HG03108 (cell line): Measurements from ENCODE around the gene USP34.

Experiments
- ATAC-seq: cut with Tn5 transposase; IDR thresholded peaks from one replicate; pipeline ENCODE4 v1.9.1; 2021; ENCODE audit warnings: moderate library complexity; ENCODE audit not compliant: unreplicated experiment

Gene USP34

GRCh38 chr2:61257446-61257845, 213.4 kb downstream of the USP34 start:
- ATAC-seq = no peak

DNA sequence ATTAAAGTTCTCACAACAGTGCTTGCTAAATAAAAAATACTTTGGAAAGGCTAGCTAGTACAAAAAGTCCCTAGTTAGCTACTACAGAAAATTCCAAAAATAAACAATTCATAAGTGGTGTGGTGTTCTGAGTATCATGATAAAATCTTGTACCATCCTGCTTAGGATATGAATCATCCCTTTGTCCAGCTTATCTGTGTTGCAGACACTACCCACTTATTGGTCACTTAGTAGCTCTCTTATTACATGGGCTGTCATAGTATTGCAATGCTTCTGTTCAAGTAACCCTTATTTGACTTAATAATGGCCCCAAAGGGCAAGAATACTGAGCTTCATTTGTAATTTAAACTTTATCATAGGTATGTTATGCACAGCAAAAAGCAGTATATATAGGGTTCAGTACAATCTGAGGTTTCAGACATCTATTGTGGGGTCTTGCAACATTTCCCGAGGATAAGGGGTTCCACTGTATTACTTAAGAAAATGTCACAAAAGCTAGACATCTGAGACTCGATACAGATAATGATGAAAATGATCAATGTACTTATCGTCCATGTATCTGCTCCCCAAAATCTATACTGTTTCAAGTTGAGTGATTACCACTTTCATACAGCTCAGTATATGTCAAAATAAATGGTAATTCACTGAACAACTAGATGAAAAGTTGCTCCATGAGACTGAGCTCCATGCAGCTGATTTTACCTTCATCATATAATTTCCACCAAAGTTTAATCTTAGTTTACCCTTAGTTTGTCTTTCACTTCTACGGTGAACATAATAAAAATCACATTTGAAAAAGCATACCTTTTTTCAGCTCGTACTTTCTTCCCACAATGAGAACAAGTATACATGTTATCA, 215.1 kb downstream of the USP34 start:
- ATAC-seq = no peak

DNA sequence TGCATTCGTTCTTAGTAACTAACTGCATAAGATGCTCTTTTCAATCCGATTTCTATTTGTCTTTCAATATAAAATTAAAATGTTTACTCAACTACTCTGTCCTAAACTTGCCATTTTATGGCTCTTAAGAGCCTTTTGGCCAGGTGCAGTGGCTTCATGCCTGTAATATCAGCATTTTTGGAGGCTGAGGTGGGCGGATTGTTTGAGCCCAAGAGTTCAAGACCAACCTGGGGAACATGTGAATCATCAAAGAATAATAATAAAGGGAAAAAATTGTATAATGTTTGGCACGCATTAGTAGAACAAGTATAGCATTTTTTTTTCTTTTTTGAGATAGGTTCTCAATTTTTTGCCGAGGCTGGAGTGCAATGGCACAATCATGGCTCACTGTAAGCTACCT, 216.4 kb downstream of the USP34 start:
- ATAC-seq = no peak

DNA sequence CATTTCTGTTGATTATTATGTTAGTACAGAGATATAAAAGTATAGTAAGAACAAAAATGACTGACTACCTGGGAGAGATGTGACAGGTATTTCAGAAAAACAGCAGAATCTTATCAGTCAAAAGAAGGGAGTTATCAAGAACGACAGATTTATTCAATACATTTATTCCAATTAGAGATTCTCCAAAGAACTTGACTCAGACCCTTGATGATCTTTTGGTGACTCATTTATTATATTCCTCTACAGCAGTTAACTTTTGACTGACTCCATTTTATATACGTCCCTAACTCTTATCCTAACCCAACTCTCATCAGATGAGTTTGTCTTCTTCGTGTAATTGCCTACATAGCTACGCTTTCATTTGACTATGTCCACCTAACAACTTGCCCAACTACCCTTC, 217.8 kb downstream of the USP34 start:
- no peak for ATAC-seq

DNA sequence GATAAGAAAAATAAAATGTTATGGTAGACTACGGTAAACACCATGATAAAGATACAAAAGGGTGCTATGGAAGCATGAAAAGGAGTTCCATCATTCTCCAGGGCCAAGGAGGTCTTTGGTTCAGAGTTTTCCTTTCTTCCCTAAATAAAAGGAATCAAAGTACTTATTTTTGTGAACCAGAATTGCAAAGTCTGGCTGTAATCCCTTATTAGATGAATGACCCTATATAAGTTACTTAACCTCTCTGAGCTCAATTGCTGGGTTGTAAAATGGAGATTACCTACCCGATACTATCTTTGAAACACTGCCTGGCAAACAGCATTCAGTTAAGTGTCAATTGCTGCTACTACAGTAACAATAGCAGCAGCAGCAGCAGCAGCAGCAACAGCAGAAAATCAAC, 218.9 kb downstream of the USP34 start:
- no peak for ATAC-seq

- no peak for ATAC-seq
Observed at GRCh38 chr2:61249521-61250071, 221.3 kb downstream of the USP34 start.

DNA sequence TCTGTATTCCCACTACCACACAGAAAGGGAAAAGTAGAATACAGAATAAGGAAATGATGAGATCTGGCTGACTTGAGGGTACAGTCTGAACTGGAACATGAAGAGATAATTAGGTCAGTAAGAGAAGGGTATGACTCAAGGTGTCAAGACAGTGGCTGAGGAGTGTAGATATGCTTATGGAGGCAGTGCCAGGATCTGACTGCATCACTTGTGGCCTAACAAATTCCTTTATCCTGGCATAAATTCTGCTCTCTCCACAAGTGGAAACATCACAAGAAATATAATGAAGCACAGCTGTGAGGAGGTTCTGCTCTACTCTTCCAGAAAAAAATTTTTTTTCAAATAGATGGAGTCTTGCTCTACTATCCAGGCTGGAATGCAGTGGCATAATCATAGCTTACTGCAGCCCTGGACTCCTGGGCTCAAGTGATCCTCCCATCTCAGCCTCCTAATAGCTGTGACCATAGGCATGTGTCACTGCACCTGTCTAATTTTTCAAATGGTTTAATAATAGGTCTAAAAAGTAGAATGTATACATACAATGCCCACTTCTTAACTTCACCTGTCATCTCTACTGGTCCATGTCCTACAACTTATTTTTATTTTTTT, 223.6 kb downstream of the USP34 start:
- ATAC-seq = no peak

DNA sequence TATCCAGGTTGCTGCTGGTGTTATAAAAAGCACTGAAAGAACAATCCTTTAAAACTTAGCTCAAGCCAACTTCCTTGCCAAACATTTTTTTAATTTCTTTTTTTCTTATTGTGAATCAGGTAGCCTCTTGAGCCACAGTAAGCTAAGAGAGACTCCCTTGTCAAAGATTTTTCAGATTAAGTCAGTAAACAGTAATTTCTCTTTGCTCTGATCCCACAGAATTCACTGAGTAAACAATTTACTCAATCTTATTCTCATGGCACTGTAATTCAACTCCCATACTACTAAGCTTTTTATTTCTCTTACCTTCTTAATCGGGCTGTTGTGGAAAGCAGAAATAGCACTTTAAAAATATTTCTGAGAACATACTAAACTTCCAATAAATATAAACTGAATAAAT, 226.2 kb downstream of the USP34 start:
- no peak for ATAC-seq

DNA sequence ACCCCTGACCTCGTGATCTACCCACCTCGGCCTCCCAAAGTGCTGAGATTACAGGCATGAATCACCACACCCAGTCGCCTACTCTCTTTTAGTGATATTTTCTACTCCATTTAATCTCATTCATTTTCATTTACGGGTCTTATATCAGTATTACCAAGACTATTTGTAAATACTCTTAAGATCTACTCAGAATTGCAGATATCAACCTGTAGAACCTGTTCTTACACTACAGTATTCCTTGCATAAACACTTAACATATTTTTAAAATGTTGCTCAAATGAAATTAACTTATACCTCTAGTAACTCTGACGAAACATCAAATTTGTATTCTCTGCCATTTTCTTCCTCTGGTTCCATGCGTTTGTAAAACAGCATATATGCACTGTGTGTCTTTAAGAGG, 229.6 kb downstream of the USP34 start:
- no peak for ATAC-seq

- no peak for ATAC-seq
Observed at GRCh38 chr2:61238219-61239012, 232.5 kb downstream of the USP34 start.

- ATAC-seq = no peak
Observed at GRCh38 chr2:61235716-61236115, 235.2 kb downstream of the USP34 start.

DNA sequence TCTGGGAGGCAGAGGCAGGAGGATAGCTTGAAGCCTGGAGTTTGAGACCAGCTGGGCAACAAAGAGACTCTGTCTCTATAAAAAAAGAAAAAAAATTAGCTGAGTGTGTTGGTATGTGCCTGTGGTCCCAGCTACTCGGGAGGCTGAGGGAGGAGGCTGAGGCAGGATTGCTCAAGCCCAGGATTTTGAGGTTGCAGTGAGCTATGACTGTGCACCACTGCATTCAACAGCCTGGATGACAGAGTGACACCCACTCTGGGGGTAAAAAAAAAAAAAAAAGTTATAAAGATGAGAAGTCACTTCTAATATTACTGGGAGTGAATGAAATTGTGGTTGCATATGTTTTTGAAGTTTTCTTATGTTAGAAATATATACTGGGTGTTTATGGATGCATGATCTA, 237.3 kb downstream of the USP34 start:
- no peak for ATAC-seq

GRCh38 chr2:61229936-61230335, 241.0 kb downstream of the USP34 start:
- ATAC-seq = no peak

- ATAC-seq = no peak
Observed at GRCh38 chr2:61222567-61222966, 248.3 kb downstream of the USP34 start.

DNA sequence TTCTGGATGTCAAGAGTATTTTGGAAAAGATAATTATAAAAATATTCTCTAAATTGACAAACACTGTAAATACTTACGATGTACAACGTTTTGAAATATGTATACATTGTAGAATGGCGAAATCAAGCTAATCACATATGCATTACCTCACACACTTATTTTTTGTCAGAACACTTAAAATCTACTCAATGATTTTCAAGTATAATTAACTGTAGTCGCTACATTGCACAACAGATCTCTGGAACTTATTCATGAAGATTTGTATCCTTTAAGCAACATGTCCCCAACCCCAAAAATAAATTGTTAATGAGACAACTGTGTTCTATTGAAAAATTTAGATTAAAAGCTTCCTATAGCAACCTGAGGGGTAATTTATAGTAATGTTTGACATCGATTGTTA, 249.1 kb downstream of the USP34 start:
- no peak for ATAC-seq

GRCh38 chr2:61220768-61221167, 250.1 kb downstream of the USP34 start:
- no peak for ATAC-seq

- ATAC-seq = no peak
Observed at GRCh38 chr2:61218817-61219170, 252.1 kb downstream of the USP34 start.

DNA sequence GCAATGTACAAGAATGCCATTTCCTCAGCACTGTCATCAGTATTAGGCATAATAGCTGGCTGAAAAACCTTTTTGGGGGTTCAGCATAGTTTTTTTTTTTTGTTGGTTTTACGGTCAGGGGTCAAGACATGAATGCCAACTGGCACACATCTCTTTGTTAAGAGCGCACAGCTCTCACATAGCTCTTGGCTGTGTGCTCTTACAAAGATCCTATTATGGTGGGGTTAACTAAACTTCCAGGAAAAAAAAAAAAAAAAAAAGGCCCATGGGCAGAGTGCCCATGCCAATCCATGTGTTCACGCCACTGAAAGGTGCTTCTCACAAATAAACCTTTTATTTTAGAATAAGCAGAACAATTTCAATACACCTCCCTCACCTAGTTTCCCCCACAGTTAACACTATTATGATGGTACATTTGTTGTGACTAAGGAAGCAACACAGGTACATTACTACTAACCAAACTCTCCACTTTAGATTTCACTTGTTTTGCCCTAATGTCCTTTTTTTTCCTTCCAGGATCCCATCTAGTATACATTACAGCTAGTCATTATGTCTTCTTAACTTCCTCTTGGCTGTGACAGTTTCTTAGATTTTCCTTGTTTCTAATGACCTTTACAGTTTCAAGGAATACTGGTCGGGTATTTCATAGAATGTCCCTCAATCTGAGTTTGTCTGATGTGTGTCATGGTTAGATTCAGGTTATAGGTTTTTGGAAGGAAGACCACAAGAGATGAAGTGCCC, 252.6 kb downstream of the USP34 start:
- no peak for ATAC-seq

DNA sequence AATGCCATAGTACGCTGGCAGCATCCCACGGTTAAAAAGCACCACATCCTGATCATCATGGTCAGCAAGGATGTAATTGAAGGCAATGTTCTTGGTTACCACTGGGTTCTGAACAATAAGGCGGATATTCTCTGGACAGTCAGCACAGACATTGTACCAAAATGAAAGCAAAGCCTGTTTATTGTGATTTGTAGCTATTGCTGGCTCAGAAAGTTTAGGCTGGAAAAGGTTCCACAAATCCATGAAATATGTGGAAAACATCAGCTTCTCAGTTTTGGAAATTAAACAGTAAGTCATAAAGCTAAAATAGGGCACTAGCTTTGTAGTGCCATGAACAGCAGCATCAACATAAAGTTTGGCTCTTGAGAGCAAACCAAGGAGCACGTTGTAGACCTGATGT, 256.7 kb downstream of the USP34 start:
- ATAC-seq = no peak

DNA sequence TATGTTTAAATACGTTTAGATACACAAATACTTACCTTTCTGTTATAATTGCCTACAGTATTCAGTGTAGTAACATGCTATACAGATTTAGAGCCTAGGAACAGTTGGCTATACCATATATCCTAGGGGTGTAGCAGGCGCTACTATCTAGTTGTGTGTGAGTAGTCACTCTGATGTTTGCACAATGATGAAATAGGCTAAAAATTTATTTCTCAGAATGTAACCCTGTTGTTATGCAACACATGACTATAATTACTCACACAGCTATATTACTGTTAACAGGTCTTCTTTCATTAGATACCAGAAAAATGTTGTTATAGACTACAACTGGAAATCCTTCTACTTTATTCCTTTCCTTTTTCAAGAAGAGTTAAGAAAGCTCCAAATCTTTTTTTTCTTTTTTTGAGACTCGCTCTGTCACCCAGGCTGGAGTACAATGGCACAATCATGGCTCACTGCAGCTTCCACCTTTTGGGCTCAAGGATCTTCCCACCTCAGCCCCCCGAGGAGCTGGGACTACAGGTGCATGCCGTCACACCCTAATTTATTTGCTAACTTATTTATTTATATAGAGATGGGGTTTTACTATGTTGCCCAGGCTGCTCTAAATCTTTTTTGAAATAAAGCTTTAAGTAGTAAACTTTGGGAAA, 260.4 kb downstream of the USP34 start:
- no peak for ATAC-seq
